A172 (cell line): ENCODE data around the gene TMEM53. TPM values are rescaled to one million over a fixed set of nuclear protein-coding genes. Genes with fewer than 3 reads are reported as not detected.

ENCODE experiments used
- DNase-seq: peaks from one replicate; pipeline ENCODE4 v3.0.0-alpha.2; 2015; ENCODE audit warnings: low spot score
- total RNA-seq: library from RNA; depleted of rRNA; stranded (reverse); fragments of >200 nt; shearing (Covaris generic); gene quantifications from 2 replicates; pipeline ENCODE4 v1.2.3, GENCODE V29; 2014

Gene TMEM53
- total RNA-seq, 1 experiment from 2014 or later: 3.7 TPM

- DNase-seq: no peak
Measured at GRCh38 chr1:44630116-44630515, 44.2 kb downstream of the TMEM53 start.

GRCh38 chr1:44628962-44629756 lies 45.1 kb downstream of the TMEM53 start:
- DNase-seq: peak; percentile 87

GRCh38 chr1:44625348-44625747 lies 48.9 kb downstream of the TMEM53 start:
- no peak for DNase-seq

- no peak for DNase-seq
Measured at GRCh38 chr1:44624268-44624901, 49.9 kb downstream of the TMEM53 start.

- DNase-seq: no peak
Measured at GRCh38 chr1:44621841-44622286, 52.4 kb downstream of the TMEM53 start.

GRCh38 chr1:44620072-44620471 lies 54.2 kb downstream of the TMEM53 start:
- DNase-seq: no peak

- DNase-seq: peak; percentile 79
Measured at GRCh38 chr1:44619261-44619900, 54.9 kb downstream of the TMEM53 start.

GRCh38 chr1:44617703-44618029 lies 56.6 kb downstream of the TMEM53 start:
- DNase-seq: no peak

GRCh38 chr1:44616991-44617702 lies 57.1 kb downstream of the TMEM53 start:
- peak; percentile 28 for DNase-seq

- no peak for DNase-seq
Measured at GRCh38 chr1:44616284-44616990, 57.8 kb downstream of the TMEM53 start.

- no peak for DNase-seq
Measured at GRCh38 chr1:44613941-44614340, 60.3 kb downstream of the TMEM53 start.

- DNase-seq: no peak
Measured at GRCh38 chr1:44611866-44612265, 62.4 kb downstream of the TMEM53 start.

GRCh38 chr1:44611419-44611818 lies 62.9 kb downstream of the TMEM53 start:
- no peak for DNase-seq

- no peak for DNase-seq
Measured at GRCh38 chr1:44610527-44611148, 63.6 kb downstream of the TMEM53 start.

- no peak for DNase-seq
Measured at GRCh38 chr1:44609768-44610526, 64.3 kb downstream of the TMEM53 start.

GRCh38 chr1:44609412-44609767 lies 64.9 kb downstream of the TMEM53 start:
- peak; percentile 43 for DNase-seq

GRCh38 chr1:44608141-44608540 lies 66.1 kb downstream of the TMEM53 start:
- no peak for DNase-seq

GRCh38 chr1:44606701-44607281 lies 67.5 kb downstream of the TMEM53 start:
- no peak for DNase-seq

- no peak for DNase-seq
Measured at GRCh38 chr1:44605914-44606615, 68.2 kb downstream of the TMEM53 start.
